ENCODE measurements around the gene PLIN5.

Gene PLIN5

GRCh38 chr19:4477034-4477801 is 57.8 kb downstream of the PLIN5 start:
- DNase-seq, result no peak

GRCh38 chr19:4474514-4475022 is 60.5 kb downstream of the PLIN5 start:
- DNase-seq, result no peak

GRCh38 chr19:4473763-4474513 is 61.1 kb downstream of the PLIN5 start:
- no peak for DNase-seq

- no peak for DNase-seq
Observed at GRCh38 chr19:4473011-4473762, 61.8 kb downstream of the PLIN5 start.
